ENCODE measurements around the gene EHMT1.

- no peak for TF ChIP-seq POLR2A (IDR thresholded peaks at IDR 0.05; ENCODE audit: low read depth, low read length)
- no peak for TF ChIP-seq POLR2AphosphoS5 (IDR thresholded peaks at IDR 0.05; ENCODE audit: low read depth, low read length)
These were observed 96.5 kb downstream of the EHMT1 start for GRCh38 chr9:137715321-137715720.
